Erythroblast (primary cell): ENCODE results near the gene PCLO.

Source experiments
- GATA1 ChIP-seq: IDR thresholded peaks from 2 replicates; pipeline ENCODE4 v1.6.1; 2011; ENCODE audit warnings: low read depth, mild to moderate bottlenecking, control low read depth, low read length, moderate library complexity
- POLR2A ChIP-seq: IDR thresholded peaks from 2 replicates; pipeline ENCODE4 v1.6.1; 2011; ENCODE audit warnings: mild to moderate bottlenecking, low read length

DNA sequence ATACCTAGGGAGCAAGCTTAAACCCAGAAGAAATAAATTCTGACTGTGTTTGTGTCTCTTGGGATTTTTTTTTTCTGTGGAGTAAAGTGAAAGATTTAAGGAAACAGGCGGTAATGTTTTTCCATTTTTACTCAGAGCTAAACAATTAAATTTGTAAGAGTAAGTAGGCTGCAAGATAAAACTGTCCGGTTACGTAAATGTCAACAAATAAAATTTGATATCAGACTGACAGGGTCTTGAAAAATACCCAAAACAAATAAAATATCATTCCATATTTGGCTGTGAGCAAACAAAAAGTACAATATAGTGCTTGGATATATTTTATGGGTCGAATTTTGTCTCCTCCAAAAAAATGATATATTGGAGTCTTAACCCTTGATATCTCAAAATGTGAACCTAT is 217.6 kb downstream of the PCLO start:
- no peak for TF ChIP-seq POLR2A
- no peak for TF ChIP-seq GATA1
